Measurements from ENCODE around the gene SMAD2.

SMAD2 gene

GRCh38 chr18:47898055-47898454, 32.4 kb downstream of the SMAD2 start:
- no peak for DNase-seq (ENCODE audit: low spot score)
- WGBS, 2 donors (ENCODE audit: extremely low coverage in 2 of 2, insufficient read length in 2 of 2, insufficient replicate concordance in 1 of 2) = no CpG with 5 or more reads among the region's 3 CpGs
- no peak overlapping the region for H3K18ac ChIP-seq (ENCODE audit: low read length)
- no peak overlapping the region for H3K14ac ChIP-seq (ENCODE audit: low read length)
- H2BK120ac ChIP-seq (ENCODE audit: low read depth, low read length) = no peak overlapping the region
- peaks cover 7% of the 10 kb centered on the region for H3K79me1 ChIP-seq (ENCODE audit: low read depth, low read length)
- H3K23ac ChIP-seq (ENCODE audit: low read depth, low read length, poor library complexity) = no peak overlapping the region
- no peak overlapping the region for H2BK5ac ChIP-seq (ENCODE audit: low read length)
- H3K27ac ChIP-seq (replicated peaks; ENCODE audit: low read length) = no peak overlapping the region
- H2BK12ac ChIP-seq (ENCODE audit: low read length) = no peak overlapping the region
- H4K8ac ChIP-seq (ENCODE audit: low read depth, low read length) = no peak overlapping the region
- H3K9ac ChIP-seq (ENCODE audit: low read depth, low read length, poor library complexity) = no peak overlapping the region
- no peak overlapping the region for H3K4ac ChIP-seq (ENCODE audit: low read length)
- H3K4me1 ChIP-seq (ENCODE audit: control insufficient read depth in 2 of 2, insufficient read depth in 1 of 2, low read depth in 1 of 2, low read length in 2 of 2) = peaks cover 0 to 15% of the 10 kb centered on the region in 2 donors
- no peak overlapping the region for H3K4me3 ChIP-seq (ENCODE audit: low read length in 2 of 2)
- no peak overlapping the region for H2AFZ ChIP-seq (ENCODE audit: low read length)
- no peak overlapping the region for H2BK15ac ChIP-seq (ENCODE audit: low read length)
- no peaks in the 10 kb centered on the region for H3K27me3 ChIP-seq (ENCODE audit: control insufficient read depth in 3 of 3, insufficient read depth in 3 of 3, low read depth in 1 of 3, low read length in 3 of 3)
- H2AK5ac ChIP-seq (ENCODE audit: low read depth, low read length) = no peak overlapping the region
- peaks cover 5 to 46% of the 10 kb centered on the region in 2 donors for H3K36me3 ChIP-seq (replicated peaks in 1 of 2; ENCODE audit: control insufficient read depth in 2 of 2, insufficient read depth in 2 of 2, low read length in 2 of 2)
- H3K4me2 ChIP-seq (ENCODE audit: insufficient read depth, low read length, poor library complexity, severe bottlenecking) = no peak overlapping the region
- H3K9me3 ChIP-seq (replicated peaks in 1 of 2; ENCODE audit: control insufficient read depth in 2 of 2, insufficient read depth in 1 of 2, low read depth in 1 of 2, low read length in 2 of 2) = peaks cover 4 to 24% of the 10 kb centered on the region in 2 donors
- no peak overlapping the region for H4K91ac ChIP-seq (ENCODE audit: low read depth, low read length, poor library complexity)

DNA sequence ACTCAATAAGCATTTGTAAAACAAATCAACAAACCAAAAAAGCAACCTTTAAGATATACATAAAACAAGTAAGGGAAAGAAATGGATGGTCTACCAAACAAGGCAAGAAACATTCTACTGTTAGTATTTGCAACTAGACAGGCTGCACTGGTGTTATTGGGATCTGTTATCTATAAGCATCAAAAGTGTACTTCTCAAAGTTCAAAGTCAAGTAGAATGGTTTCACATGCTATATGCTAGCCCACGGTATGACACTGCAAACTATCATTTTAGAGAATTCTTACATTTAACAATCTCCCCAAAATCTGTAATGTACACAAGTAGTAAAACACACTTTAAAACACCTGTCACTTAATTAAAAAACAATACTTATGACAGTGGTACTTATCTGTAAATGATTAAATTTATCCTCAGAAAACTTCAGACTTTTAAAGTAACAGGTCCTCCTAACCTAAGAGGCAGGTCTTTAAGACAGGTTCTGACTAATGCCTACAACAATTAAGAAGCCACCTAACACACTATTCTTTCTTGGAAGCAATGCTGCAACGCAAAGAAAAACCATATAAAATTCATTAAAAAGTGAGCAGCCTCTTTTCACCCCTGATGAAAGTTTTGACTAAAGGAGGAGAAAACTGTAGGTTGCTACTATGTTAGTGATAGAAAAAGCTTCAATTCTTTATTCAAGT, 34.8 kb downstream of the SMAD2 start:
- Histone ChIP-seq H2BK5ac (ENCODE audit: low read length) (no peak overlapping the region), H2AFZ (ENCODE audit: low read length) (no peak overlapping the region), H3K4me2 (ENCODE audit: insufficient read depth, low read length, poor library complexity, severe bottlenecking) (no peak overlapping the region), H3K27me3 (ENCODE audit: control insufficient read depth in 3 of 3, insufficient read depth in 3 of 3, low read depth in 1 of 3, low read length in 3 of 3) (no peaks in the 10 kb centered on the region), H3K23ac (ENCODE audit: low read depth, low read length, poor library complexity) (no peak overlapping the region), H4K91ac (ENCODE audit: low read depth, low read length, poor library complexity) (no peak overlapping the region), H3K9me3 (replicated peaks in 1 of 2; ENCODE audit: control insufficient read depth in 2 of 2, insufficient read depth in 1 of 2, low read depth in 1 of 2, low read length in 2 of 2) (peaks cover 0 to 8% of the 10 kb centered on the region in 2 donors), H3K14ac (ENCODE audit: low read length) (no peak overlapping the region), H3K9ac (ENCODE audit: low read depth, low read length, poor library complexity) (no peak overlapping the region), H3K27ac (replicated peaks; ENCODE audit: low read length) (no peak overlapping the region), H3K36me3 (replicated peaks in 1 of 2; ENCODE audit: control insufficient read depth in 2 of 2, insufficient read depth in 2 of 2, low read length in 2 of 2) (peaks cover 3 to 57% of the 10 kb centered on the region in 2 donors), H3K4me3 (ENCODE audit: low read length in 2 of 2) (no peak overlapping the region), H3K18ac (ENCODE audit: low read length) (no peak overlapping the region), H3K79me1 (ENCODE audit: low read depth, low read length) (peaks cover 7% of the 10 kb centered on the region), H2BK12ac (ENCODE audit: low read length) (no peak overlapping the region), H2AK5ac (ENCODE audit: low read depth, low read length) (no peak overlapping the region), H4K8ac (ENCODE audit: low read depth, low read length) (no peak overlapping the region), H3K4me1 (ENCODE audit: control insufficient read depth in 2 of 2, insufficient read depth in 1 of 2, low read depth in 1 of 2, low read length in 2 of 2) (peaks cover 0 to 15% of the 10 kb centered on the region in 2 donors), H2BK120ac (ENCODE audit: low read depth, low read length) (no peak overlapping the region), H2BK15ac (ENCODE audit: low read length) (no peak overlapping the region), H3K4ac (ENCODE audit: low read length) (no peak overlapping the region)
- WGBS, 2 donors (ENCODE audit: extremely low coverage in 2 of 2, insufficient read length in 2 of 2, insufficient replicate concordance in 1 of 2) = no CpG with 5 or more reads among the region's 2 CpGs
- no peak for DNase-seq (ENCODE audit: low spot score)

- H3K23ac ChIP-seq (ENCODE audit: low read depth, low read length, poor library complexity) = no peak overlapping the region
- no peak overlapping the region for H3K4me3 ChIP-seq (ENCODE audit: low read length in 2 of 2)
- no peak overlapping the region for H2BK5ac ChIP-seq (ENCODE audit: low read length)
- WGBS, 2 donors (ENCODE audit: extremely low coverage in 2 of 2, insufficient read length in 2 of 2, insufficient replicate concordance in 1 of 2) = 100% methylated on average over 2 of the region's 9 CpGs; no CpG with 5 or more reads in 1 of the 2 donors
- H3K4me2 ChIP-seq (ENCODE audit: insufficient read depth, low read length, poor library complexity, severe bottlenecking) = no peak overlapping the region
- no peak overlapping the region for H2BK12ac ChIP-seq (ENCODE audit: low read length)
- no peak overlapping the region for H3K18ac ChIP-seq (ENCODE audit: low read length)
- H3K79me1 ChIP-seq (ENCODE audit: low read depth, low read length) = peaks cover 7% of the 10 kb centered on the region
- no peak overlapping the region for H2AFZ ChIP-seq (ENCODE audit: low read length)
- no peak overlapping the region for H4K91ac ChIP-seq (ENCODE audit: low read depth, low read length, poor library complexity)
- H3K27me3 ChIP-seq (ENCODE audit: control insufficient read depth in 3 of 3, insufficient read depth in 3 of 3, low read depth in 1 of 3, low read length in 3 of 3) = no peaks in the 10 kb centered on the region
- H3K9ac ChIP-seq (ENCODE audit: low read depth, low read length, poor library complexity) = no peak overlapping the region
- H3K9me3 ChIP-seq (replicated peaks in 1 of 2; ENCODE audit: control insufficient read depth in 2 of 2, insufficient read depth in 1 of 2, low read depth in 1 of 2, low read length in 2 of 2) = no peaks in the 10 kb centered on the region
- DNase-seq (ENCODE audit: low spot score) = no peak
- no peak overlapping the region for H2BK120ac ChIP-seq (ENCODE audit: low read depth, low read length)
- H3K27ac ChIP-seq (replicated peaks; ENCODE audit: low read length) = no peak overlapping the region
- H4K8ac ChIP-seq (ENCODE audit: low read depth, low read length) = no peak overlapping the region
- H3K4me1 ChIP-seq (ENCODE audit: control insufficient read depth in 2 of 2, insufficient read depth in 1 of 2, low read depth in 1 of 2, low read length in 2 of 2) = peaks cover 0 to 11% of the 10 kb centered on the region in 2 donors
- no peak overlapping the region for H3K14ac ChIP-seq (ENCODE audit: low read length)
- H3K4ac ChIP-seq (ENCODE audit: low read length) = no peak overlapping the region
- no peak overlapping the region for H2BK15ac ChIP-seq (ENCODE audit: low read length)
- H3K36me3 ChIP-seq (replicated peaks in 1 of 2; ENCODE audit: control insufficient read depth in 2 of 2, insufficient read depth in 2 of 2, low read length in 2 of 2) = peaks cover 4 to 71% of the 10 kb centered on the region in 2 donors
- no peak overlapping the region for H2AK5ac ChIP-seq (ENCODE audit: low read depth, low read length)
Observed at GRCh38 chr18:47893939-47894699, 36.3 kb downstream of the SMAD2 start.

DNA sequence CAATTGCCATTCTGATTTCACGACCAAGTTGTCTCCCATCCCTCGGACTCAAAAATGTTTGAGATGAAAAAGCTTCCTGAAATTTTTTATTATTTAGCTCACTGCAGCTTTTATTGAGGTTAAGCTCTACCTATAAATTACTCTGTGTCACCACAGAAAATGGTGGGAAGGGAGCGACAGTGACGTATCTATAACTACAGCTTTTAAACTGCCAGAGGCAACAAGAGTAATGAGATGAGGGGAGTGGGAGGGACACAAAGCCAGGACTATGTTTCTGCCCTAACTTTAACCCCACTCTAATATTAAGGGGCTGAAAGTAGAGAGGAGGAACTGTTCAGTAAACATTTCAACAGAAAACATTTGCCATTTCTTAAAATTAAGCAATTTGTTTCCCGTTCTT, 37.4 kb downstream of the SMAD2 start:
- Histone ChIP-seq H3K4ac (ENCODE audit: low read length) (no peak overlapping the region), H3K36me3 (replicated peaks in 1 of 2; ENCODE audit: control insufficient read depth in 2 of 2, insufficient read depth in 2 of 2, low read length in 2 of 2) (peaks cover 5 to 82% of the 10 kb centered on the region in 2 donors), H3K4me1 (ENCODE audit: control insufficient read depth in 2 of 2, insufficient read depth in 1 of 2, low read depth in 1 of 2, low read length in 2 of 2) (peaks cover 0 to 6% of the 10 kb centered on the region in 2 donors), H3K4me2 (ENCODE audit: insufficient read depth, low read length, poor library complexity, severe bottlenecking) (no peak overlapping the region), H3K27me3 (ENCODE audit: control insufficient read depth in 3 of 3, insufficient read depth in 3 of 3, low read depth in 1 of 3, low read length in 3 of 3) (no peaks in the 10 kb centered on the region), H3K18ac (ENCODE audit: low read length) (no peak overlapping the region), H2AFZ (ENCODE audit: low read length) (no peak overlapping the region), H4K8ac (ENCODE audit: low read depth, low read length) (no peak overlapping the region), H3K79me1 (ENCODE audit: low read depth, low read length) (peaks cover 7% of the 10 kb centered on the region), H3K14ac (ENCODE audit: low read length) (no peak overlapping the region), H3K27ac (replicated peaks; ENCODE audit: low read length) (no peak overlapping the region), H4K91ac (ENCODE audit: low read depth, low read length, poor library complexity) (no peak overlapping the region), H2BK5ac (ENCODE audit: low read length) (no peak overlapping the region), H3K23ac (ENCODE audit: low read depth, low read length, poor library complexity) (no peak overlapping the region), H3K9ac (ENCODE audit: low read depth, low read length, poor library complexity) (no peak overlapping the region), H2BK12ac (ENCODE audit: low read length) (no peak overlapping the region), H2BK15ac (ENCODE audit: low read length) (no peak overlapping the region), H2AK5ac (ENCODE audit: low read depth, low read length) (no peak overlapping the region), H2BK120ac (ENCODE audit: low read depth, low read length) (no peak overlapping the region), H3K9me3 (replicated peaks in 1 of 2; ENCODE audit: control insufficient read depth in 2 of 2, insufficient read depth in 1 of 2, low read depth in 1 of 2, low read length in 2 of 2) (no peaks in the 10 kb centered on the region), H3K4me3 (ENCODE audit: low read length in 2 of 2) (no peak overlapping the region)
- no peak for DNase-seq (ENCODE audit: low spot score)
- no CpG with 5 or more reads among the region's 5 CpGs for WGBS, 2 donors (ENCODE audit: extremely low coverage in 2 of 2, insufficient read length in 2 of 2, insufficient replicate concordance in 1 of 2)
